ENCODE measurements around the gene DLGAP1.

DLGAP1 gene

DNA sequence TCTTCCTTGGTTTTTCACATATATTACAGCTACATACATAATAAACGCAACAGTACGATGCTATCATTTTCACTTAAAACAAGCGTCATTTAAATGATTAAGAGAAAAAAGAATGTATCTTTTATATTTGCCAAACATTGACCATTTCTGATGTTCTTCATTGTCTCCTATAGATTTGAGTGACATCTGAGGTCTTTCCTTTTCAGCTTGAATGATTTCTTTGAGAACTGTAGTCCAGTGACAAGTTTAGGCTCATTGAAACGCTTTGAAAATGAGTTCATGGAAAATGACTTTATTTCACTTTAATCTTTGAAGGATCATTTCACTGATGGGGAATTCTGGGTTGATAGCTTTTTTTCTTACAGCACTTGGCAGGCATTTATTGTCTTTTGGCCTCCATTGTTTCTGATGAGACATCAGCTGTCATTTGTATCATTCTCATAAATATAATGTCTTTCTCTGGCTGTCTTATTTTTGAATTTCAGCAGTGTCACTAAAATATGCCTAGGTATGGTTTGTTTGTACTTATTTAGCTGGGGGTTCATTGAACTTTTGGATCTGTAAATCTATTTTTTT is 994.2 kb downstream of the DLGAP1 start:
- 0 out of 2 replicates have a peak, but pooled peaks cover 7% of the 10 kb centered on the region for H3K4me1 ChIP-seq (ENCODE audit: control insufficient read depth, insufficient read depth, low read length)
- TF ChIP-seq REPIN1 (tag by site-specific recombination; IDR thresholded peaks at IDR 0.05; ENCODE audit: low read depth) (no peak), ZNF37A (tag by site-specific recombination; IDR thresholded peaks at IDR 0.05) (no peak), ZNF138 (tag by site-specific recombination; IDR thresholded peaks at IDR 0.05; ENCODE audit: borderline replicate concordance) (no peak), ZNF354C (tag by site-specific recombination; IDR thresholded peaks at IDR 0.05; ENCODE audit: borderline replicate concordance, low read depth) (no peak), ZNF223 (tag by site-specific recombination; IDR thresholded peaks at IDR 0.05) (no peak), ZNF48 (tag by site-specific recombination; IDR thresholded peaks at IDR 0.05) (no peak)
- TF ChIP-seq, protein P1, sequence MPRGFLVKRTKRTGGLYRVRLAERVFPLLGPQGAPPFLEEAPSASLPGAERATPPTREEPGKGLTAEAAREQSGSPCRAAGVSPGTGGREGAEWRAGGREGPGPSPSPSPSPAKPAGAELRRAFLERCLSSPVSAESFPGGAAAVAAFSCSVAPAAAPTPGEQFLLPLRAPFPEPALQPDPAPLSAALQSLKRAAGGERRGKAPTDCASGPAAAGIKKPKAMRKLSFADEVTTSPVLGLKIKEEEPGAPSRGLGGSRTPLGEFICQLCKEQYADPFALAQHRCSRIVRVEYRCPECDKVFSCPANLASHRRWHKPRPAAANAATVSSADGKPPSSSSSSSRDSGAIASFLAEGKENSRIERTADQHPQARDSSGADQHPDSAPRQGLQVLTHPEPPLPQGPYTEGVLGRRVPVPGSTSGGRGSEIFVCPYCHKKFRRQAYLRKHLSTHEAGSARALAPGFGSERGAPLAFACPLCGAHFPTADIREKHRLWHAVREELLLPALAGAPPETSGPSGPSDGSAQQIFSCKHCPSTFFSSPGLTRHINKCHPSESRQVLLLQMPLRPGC (tag by site-specific recombination; IDR thresholded peaks at IDR 0.05), result no peak
- H3K36me3 ChIP-seq (ENCODE audit: control insufficient read depth in 2 of 2, insufficient read depth in 1 of 2, low read length in 2 of 2), result peaks cover 34% of the 10 kb centered on the region in 2 experiments
- no peak overlapping the region for H3K27ac ChIP-seq (ENCODE audit: extremely low read depth, low read depth, low read length)
- no peaks in the 10 kb centered on the region for H3K9me3 ChIP-seq (ENCODE audit: control insufficient read depth, insufficient read depth, low read depth, low read length)
- CTCF ChIA-PET, result interaction anchor here (0.6 to 2.4 kb wide), 8 partner anchors 8 to 164 kb away, joined by 3 to 10 read pairs (median 5); no protein-coding TSS in a partner anchor
- H3K4me3 ChIP-seq (ENCODE audit: low read depth, low read length), result no peak overlapping the region
- POLR2A ChIA-PET, result no interaction called here

DNA sequence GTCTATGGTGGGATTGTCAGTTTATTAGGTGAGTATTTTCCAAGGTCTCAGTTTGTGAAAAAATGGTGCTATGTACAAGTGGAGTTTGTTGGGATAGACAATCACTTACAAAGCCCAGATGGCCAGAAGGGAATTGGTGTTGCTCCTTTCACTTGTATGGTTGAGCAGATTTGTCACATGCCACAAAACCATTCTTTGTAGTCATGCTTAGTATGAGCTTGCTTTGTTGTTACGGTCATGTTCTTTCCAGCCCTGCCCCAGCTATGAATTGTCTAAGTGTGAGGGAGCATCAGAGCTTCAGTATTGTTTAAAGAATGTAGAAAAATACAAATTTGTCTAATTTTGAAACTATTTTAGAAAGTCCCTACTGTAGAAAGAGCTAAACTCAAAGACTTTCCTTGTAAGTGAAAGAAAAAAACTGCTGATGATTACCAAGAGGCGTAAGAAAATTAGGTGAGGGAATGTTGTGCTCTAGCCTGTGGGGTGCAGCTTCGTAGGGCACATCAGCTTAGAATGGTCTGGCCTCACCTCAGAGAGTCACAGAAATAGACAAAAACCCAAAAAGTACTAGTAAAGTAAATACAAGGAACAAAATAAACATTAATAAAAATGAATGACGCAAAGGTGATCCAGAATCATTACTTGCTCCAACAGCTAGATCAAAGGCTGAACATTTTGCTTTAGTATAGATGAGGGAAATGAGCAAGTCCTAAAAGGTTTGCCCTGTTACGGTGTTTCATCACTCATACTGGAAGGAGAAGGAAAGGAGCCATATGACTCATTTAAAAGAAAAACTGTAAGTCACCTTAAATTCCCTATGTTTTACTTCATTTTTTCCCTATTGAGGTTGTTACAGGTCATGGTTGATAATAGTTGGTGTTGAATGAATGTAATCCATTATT is 995.9 kb downstream of the DLGAP1 start:
- Histone ChIP-seq H3K36me3 (ENCODE audit: control insufficient read depth in 2 of 2, insufficient read depth in 1 of 2, low read length in 2 of 2) (peaks cover 34% of the 10 kb centered on the region in 2 experiments), H3K4me1 (ENCODE audit: control insufficient read depth, insufficient read depth, low read length) (peaks cover 14% of the 10 kb centered on the region; the same call in 1 of the 2 replicates), H3K9me3 (ENCODE audit: control insufficient read depth, insufficient read depth, low read depth, low read length) (no peaks in the 10 kb centered on the region), H3K27ac (ENCODE audit: extremely low read depth, low read depth, low read length) (no peak overlapping the region), H3K4me3 (ENCODE audit: low read depth, low read length) (no peak overlapping the region)
- TF ChIP-seq ZNF629 (tag by site-specific recombination; IDR thresholded peaks at IDR 0.05), result no peak
- CTCF ChIA-PET, result interaction anchor here (0.6 to 1.6 kb wide), 12 partner anchors 9 to 418 kb away, joined by 3 to 6 read pairs (median 3); no protein-coding TSS in a partner anchor
- POLR2A ChIA-PET, result no interaction called here

DNA sequence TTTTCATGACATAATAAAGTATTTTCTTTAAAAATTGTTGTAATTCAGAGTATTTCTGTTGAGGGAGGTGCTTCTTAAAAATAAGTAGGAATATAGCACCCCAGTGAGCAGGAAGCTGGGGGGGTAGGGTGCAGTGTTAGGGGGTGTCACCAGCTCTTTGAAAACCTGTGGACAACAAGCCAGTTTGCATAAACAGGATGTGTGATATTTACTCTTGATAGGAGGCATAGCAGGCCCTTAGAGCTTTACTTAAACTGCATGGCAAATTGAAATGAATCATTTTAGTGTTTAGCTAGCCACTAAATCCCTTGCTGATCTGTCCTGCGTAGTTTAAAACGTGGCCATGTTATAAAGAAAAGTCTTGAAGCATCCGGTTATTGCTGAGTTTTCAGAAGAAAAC is 996.7 kb downstream of the DLGAP1 start:
- ChIA-PET POLR2A (no interaction called here), CTCF (interaction anchor here (0.5 to 1.6 kb wide), 10 partner anchors 10 to 419 kb away, joined by 3 to 6 read pairs (median 4); no protein-coding TSS in a partner anchor)
- H3K4me3 ChIP-seq (ENCODE audit: low read depth, low read length), result no peak overlapping the region
- no peak overlapping the region for H3K27ac ChIP-seq (ENCODE audit: extremely low read depth, low read depth, low read length)
- H3K4me1 ChIP-seq (ENCODE audit: control insufficient read depth, insufficient read depth, low read length), result peaks cover 14% of the 10 kb centered on the region; the same call in 1 of the 2 replicates
- no peaks in the 10 kb centered on the region for H3K9me3 ChIP-seq (ENCODE audit: control insufficient read depth, insufficient read depth, low read depth, low read length)
- peaks cover 34% of the 10 kb centered on the region in 2 experiments for H3K36me3 ChIP-seq (ENCODE audit: control insufficient read depth in 2 of 2, insufficient read depth in 1 of 2, low read length in 2 of 2)
- TF ChIP-seq ZNF2 (tag by site-specific recombination; IDR thresholded peaks at IDR 0.05) (no peak), PRDM1 (tag by site-specific recombination; IDR thresholded peaks at IDR 0.05) (no peak), SP7 (tag by site-specific recombination; IDR thresholded peaks at IDR 0.05) (no peak), ZNF274 (IDR thresholded peaks at IDR 0.05; ENCODE audit: low read length) (no peak), ZNF274 (tag by site-specific recombination; IDR thresholded peaks at IDR 0.05; ENCODE audit: borderline replicate concordance) (no peak), TCF7L2 (IDR thresholded peaks at IDR 0.05; ENCODE audit: borderline replicate concordance, low read depth, low read length) (no peak), GFI1B (tag by site-specific recombination; IDR thresholded peaks at IDR 0.05) (no peak), ZNF621 (tag by site-specific recombination; IDR thresholded peaks at IDR 0.05) (no peak), ZNF530 (tag by site-specific recombination; IDR thresholded peaks at IDR 0.05; ENCODE audit: low read depth) (no peak), ZNF23 (tag by site-specific recombination; IDR thresholded peaks at IDR 0.05; ENCODE audit: borderline replicate concordance) (no peak), WT1 (tag by site-specific recombination; IDR thresholded peaks at IDR 0.05) (no peak)
- TF ChIP-seq, protein P2, sequence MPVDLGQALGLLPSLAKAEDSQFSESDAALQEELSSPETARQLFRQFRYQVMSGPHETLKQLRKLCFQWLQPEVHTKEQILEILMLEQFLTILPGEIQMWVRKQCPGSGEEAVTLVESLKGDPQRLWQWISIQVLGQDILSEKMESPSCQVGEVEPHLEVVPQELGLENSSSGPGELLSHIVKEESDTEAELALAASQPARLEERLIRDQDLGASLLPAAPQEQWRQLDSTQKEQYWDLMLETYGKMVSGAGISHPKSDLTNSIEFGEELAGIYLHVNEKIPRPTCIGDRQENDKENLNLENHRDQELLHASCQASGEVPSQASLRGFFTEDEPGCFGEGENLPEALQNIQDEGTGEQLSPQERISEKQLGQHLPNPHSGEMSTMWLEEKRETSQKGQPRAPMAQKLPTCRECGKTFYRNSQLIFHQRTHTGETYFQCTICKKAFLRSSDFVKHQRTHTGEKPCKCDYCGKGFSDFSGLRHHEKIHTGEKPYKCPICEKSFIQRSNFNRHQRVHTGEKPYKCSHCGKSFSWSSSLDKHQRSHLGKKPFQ (tag by site-specific recombination; IDR thresholded peaks at IDR 0.05), result no peak
- TF ChIP-seq, protein P3, sequence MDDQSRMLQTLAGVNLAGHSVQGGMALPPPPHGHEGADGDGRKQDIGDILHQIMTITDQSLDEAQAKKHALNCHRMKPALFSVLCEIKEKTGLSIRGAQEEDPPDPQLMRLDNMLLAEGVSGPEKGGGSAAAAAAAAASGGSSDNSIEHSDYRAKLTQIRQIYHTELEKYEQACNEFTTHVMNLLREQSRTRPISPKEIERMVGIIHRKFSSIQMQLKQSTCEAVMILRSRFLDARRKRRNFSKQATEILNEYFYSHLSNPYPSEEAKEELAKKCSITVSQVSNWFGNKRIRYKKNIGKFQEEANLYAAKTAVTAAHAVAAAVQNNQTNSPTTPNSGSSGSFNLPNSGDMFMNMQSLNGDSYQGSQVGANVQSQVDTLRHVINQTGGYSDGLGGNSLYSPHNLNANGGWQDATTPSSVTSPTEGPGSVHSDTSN (CRISPR knock-in tag; IDR thresholded peaks at IDR 0.05), result no peak
- TF ChIP-seq, protein P4, sequence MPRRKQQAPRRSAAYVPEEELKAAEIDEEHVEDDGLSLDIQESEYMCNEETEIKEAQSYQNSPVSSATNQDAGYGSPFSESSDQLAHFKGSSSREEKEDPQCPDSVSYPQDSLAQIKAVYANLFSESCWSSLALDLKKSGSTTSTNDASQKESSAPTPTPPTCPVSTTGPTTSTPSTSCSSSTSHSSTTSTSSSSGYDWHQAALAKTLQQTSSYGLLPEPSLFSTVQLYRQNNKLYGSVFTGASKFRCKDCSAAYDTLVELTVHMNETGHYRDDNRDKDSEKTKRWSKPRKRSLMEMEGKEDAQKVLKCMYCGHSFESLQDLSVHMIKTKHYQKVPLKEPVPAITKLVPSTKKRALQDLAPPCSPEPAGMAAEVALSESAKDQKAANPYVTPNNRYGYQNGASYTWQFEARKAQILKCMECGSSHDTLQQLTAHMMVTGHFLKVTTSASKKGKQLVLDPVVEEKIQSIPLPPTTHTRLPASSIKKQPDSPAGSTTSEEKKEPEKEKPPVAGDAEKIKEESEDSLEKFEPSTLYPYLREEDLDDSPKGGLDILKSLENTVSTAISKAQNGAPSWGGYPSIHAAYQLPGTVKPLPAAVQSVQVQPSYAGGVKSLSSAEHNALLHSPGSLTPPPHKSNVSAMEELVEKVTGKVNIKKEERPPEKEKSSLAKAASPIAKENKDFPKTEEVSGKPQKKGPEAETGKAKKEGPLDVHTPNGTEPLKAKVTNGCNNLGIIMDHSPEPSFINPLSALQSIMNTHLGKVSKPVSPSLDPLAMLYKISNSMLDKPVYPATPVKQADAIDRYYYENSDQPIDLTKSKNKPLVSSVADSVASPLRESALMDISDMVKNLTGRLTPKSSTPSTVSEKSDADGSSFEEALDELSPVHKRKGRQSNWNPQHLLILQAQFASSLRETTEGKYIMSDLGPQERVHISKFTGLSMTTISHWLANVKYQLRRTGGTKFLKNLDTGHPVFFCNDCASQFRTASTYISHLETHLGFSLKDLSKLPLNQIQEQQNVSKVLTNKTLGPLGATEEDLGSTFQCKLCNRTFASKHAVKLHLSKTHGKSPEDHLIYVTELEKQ (tag by site-specific recombination; IDR thresholded peaks at IDR 0.05; ENCODE audit: borderline replicate concordance), result no peak
